ENCODE results near the gene VPS33A.
"Not testable (repeated sequence)": the region's sequence is repeated elsewhere in the genome, so short reads cannot be mapped to it uniquely, and the experiment has no call there.

Gene VPS33A

DNA sequence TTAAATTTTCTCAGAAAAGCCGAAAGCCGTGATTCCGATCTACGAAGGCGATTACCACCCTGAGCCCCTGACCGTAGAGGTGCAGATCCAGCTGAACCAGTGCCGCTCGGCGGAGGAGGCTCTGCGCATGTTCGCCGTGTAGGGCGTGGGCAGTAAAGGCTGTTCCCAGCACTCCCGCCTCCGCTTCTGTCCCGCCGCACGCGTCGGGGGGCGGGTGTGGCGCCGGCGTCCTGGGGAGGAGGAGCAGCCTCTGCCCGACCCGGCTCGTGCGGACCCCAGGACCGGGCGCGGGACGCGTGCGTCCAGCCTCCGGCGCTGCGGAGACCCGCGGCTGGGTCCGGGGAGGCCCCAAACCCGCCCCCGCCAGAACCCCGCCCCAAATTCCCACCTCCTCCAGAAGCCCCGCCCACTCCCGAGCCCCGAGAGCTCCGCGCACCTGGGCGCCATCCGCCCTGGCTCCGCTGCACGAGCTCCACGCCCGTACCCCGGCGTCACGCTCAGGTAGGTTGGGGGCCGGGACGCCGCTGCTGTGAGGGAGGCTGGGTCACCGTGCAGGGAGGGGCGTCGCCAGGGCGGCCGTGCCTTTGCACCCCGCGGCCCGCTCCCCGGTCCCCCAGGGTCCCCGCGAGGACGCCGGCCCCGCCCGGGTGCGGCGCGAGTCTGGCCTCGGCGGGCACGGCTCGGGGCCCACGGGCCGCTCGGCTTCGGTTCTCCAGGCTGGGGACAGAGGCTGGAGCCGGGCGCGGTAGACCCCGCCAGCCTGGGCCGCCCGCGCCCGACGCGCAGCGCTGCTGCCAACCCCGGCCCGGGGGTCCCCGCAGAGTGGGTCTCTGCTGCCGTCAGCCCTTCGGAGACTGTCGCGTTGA is 62.8 kb downstream of the VPS33A start, which contains the start of gene B3GNT4:
B3GNT4 (plus strand) TSS at position 409 of the 866 bp plus-strand sequence. CDS start 910 bp downstream, outside the sequence.
- DNase-seq = peak; percentile 37

DNA sequence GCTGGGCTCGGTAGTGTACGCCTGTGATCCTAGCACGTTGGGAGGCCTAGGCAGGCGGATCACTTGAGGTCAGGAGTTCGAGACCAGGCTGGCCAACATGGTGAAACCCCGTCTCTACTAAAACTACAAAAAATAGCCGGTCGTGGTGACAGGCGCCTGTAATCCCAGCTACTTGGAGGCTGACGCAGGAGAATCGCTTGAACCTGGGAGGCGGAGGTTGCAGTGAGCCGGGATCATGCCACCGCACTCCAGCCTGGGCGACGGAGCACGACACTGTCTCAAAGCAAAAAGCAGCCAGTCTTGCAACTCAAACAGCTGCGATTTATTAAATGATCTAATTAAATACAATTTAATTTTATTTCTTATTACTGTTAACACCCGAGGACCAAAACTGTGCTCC is 63.5 kb downstream of the VPS33A start:
- DNase-seq = not testable (repeated sequence)

DNA sequence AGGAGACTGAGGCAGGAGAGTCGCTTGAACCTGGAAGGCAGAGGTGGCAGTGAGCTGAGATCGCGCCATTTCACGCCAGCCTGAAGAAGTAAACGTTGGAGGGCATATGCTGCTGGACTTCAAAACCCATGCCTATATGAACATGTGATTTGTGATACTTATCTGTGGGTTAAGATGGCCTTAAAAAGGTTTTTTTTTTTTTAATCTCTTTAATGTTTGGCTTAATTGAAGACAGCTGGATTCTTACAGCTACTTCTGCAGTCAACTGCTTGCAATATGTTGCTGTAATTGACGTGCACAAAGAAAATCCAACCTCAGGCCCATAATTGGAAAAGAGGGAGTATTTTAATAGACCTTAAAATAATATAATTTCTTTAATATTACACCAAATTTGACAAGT is 64.3 kb downstream of the VPS33A start:
- DNase-seq = no peak

DNA sequence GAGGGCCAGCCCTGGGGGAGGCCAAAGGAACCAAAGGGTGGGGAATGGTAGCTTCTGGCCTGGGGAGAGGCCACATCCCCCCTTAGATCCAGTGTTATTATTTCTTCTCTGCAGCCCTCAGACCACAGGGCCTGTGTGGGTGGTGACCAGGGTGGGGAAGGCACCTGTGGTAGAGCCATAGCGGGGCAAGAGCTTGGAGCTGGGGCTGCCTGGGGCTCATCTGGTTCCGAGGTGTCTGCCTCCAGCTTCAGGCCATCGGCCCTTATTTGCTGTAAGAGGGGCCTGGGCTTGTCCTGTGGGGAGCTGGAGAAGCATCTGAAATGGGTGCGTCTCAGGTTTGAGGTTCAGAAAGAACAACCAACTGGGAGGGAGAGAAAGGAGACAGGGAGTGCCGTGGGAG is 64.9 kb downstream of the VPS33A start:
- DNase-seq = no peak

DNA sequence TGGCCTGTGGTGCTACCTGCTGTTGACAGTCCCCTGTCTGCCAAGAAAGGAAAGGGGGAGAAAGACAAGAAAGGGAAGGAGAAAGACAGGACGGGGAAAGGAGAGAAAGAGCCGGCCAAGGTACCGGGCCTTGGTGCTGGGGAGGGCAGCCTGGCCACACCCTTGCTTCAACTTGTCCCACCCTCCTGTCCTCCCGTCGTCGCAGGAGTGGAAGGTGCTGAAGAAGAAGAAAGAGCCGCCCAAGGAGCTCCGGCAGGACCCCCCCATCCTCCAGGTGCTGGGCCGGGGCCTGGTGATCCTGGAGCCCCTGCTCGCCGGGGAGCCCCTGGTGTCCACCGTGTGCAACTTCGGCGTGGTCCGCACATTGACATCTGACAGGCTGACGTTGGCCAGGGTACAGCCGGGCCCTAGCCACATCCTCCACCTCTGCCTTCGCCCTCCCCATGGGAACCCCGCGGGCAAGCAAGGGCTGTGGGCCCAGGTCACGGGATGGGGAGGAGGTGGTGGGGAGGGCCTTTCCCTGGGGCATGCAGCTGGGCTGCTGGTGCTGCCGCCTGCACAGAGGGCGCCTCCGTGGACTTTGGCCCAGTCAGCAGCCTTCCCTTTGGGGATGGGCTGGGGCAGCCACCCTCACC is 65.6 kb downstream of the VPS33A start:
- DNase-seq = no peak

DNA sequence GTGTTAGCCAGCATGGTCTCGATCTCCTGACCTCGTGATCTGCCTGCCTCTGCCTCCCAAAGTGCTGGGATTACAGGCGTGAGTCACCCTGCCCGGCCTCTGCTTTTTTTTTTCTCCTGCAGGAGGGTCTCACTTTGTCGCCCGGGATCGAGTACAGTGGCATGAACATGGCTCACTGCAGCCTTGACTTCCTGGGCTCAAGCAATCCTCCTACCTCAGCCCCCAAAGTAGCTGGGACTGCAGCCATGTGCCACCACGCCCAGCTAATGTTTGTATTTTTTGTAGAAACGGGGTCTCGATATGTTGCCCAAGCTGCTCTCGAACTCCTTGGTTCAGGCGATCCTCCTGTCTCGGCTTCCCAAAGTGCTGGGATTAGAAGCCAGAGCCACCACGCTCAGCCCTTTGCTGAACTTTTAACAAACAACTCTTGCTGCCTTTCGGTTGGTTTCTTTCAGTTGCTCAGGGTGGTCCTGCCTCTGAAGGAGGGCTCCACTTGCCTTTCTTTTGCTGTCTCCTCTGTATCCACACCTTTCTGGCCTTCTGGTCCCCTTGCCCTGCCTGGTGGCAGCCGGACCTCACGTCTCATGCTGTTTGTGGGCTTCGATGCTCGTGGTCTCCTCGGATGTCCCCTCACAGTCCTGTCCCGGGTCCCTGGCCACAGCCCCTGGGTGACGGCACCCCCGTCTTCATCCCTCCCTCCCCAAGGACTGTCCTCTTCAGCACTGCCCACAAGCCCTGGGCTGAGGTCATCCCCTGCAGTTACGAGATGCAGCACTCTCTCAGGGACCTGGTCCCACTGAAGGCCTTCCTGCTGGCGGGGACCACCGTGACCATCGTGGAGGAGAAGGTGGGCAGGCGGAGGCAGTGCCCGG is 66.6 kb downstream of the VPS33A start:
- DNase-seq = no peak

DNA sequence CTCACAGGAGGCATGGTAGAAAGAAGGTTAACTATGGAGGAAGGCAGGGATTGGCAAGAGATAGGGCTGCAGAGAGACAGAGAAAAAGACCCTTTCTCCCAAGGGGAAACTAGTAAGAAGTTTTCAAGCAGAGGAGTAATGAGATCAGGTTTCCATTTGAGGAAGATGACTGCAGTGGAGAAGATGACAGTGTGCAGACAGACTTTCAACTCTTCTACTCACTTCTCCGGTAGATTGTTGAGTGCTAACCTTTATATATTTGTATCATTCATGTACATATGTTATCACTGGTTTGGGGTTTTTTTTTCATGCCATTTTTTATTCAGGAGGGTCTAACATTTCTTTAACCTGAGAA is 68.7 kb downstream of the VPS33A start:
- peak; percentile 21 for DNase-seq

DNA sequence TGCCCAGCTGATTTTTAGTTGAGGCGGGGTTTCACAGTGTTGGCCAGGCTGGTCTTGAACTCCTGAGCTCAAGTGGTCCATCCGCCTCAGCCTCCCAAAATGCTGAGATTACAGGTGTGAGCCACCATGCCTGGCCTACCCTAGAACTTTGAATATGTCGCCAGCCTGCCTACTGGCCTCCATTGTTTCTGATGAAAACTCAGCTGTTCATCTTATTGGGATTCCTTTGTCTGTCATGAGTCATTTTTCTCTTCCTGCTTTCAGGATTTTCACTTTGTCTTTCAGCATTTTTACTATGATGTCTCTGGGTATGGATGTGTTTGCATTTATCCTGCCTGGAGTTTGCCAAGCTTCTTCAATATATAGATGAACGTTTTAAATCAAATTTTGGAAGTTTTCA is 70.9 kb downstream of the VPS33A start:
- DNase-seq = no peak

DNA sequence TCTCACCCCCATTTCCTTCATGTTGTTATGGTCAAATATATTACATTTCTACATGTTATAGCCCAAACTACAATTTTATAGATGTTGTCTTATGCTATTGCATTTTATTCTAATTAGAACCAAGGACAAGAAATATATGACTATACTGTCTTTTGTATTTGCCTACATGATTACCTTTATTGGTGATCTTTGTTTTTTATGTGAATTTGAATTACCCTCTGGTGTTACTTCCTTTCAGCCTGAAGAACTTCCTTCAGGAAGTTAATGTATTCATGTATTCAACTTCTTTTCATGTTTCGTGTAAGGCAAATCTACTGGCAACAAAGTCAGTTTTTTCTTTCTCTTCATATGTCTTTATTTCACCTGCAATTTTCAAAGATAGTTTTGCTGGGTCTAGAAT is 71.5 kb downstream of the VPS33A start:
- no peak for DNase-seq

DNA sequence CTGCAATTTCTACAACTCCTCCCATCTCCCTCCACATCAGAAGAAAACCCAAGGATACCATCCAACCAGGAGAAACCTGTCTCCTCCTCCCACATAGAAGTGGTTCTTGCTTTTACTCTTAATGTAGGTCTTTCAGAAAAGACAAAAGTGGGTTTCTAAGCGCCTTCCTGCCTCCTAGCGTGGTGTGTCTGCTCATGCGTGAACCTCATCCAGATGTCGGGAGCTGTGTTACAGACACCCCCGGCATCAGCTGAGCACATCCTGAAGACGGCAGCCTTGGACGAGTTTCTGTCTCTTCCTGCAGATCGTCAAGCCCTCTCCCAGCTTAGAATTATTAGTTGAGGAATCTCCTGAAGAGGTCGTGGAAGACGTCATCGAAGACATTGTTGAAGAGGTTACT is 73.9 kb downstream of the VPS33A start:
- DNase-seq = no peak

DNA sequence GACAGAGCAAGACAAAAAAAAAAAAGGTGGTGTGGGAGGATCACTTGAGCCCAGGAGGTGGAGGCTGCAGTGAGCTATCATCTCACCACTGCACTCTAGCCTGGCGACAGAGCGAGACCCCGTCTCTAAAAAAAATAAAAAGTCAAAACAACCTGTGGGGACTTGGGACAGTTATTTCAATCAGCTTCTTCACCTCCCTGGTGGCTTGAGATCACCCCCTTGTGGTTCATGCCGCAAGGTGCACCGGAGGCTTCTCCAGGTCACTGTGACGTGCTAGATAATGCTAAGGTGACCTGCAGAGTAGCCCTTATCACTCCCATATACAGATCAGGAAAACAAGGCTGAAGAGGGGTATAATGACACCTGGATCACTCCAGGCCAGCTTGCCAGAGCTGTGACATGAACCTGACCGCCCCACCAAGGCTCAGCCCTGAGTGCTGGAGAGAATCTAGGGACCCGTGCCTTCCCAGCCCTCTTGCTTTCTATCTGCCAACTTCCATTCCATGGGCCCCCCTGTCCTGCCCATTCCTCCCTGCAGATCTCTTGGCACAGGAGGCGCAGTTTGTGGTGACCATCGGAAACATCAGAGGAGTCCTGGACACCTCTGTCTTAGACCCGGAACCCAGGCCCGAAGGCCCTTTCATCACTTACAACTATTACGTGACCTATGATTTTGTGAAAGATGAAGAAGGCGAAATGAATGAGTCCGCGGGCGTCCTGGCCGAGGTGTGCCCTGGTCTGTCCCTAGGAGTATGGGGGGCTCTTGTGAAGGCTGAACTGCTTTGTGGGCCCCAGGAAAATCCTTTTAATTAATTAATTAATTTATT is 75.2 kb downstream of the VPS33A start:
- DNase-seq = peak; percentile 40

DNA sequence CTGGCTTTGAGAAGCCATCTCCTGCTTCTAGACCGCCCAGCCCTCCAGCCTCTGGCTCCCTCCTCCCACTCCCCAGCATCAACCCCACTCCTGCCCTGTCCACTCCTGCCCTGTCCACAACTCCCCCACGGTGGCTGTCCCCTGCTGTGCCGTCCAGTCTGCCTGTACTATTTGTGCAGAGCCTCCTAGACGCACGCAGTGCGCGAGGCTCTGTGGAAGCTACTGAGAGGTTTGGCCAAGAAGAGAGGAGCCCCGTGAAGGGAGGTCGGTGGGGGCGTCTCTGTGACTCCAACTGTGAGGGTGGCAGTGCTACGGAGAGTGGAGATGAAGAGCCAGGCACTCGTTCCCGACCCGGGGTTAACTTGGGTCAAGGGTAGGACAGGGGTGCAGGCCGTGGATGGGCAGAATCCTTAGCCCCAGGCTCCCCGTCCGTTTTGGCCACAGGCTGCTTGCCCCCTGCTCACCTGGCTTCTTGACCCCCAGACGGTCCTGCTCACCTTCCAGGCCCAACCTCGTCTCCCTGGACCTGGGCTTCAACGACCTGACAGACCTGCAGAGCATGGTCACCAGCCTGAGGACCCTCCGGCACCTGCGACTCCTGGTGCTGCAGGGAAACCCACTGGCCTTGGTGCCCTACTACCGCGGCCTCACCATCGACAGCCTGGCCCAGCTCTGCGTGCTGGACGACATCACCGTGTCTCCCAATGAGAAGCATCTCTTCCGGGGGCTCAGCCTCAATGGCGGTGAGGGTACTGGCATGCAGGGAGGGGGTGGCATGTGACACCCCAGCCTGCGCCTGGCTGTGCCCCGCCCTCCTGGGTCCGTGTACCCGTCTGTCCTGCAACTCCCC is 76.4 kb downstream of the VPS33A start:
- no peak for DNase-seq

DNA sequence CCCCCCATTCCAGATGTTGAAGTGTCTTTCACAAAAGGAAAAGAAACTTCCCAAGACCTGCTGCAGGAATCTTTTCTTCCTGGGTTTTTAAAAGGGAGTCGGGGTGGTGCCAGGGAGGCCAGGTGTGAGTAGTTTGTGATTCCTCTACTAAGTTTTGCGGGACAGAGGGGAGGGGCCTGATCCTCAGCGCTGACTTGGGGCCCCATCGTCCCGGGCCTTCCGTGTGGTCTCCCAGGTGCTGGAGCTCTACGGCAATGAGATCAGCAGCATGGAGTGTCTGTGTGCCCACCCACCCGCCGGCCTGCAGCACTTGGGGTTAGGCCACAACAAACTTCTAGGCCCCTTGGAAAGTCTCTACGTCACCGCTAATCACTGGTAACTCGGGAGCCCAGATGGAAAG is 78.8 kb downstream of the VPS33A start:
- DNase-seq = no peak

DNA sequence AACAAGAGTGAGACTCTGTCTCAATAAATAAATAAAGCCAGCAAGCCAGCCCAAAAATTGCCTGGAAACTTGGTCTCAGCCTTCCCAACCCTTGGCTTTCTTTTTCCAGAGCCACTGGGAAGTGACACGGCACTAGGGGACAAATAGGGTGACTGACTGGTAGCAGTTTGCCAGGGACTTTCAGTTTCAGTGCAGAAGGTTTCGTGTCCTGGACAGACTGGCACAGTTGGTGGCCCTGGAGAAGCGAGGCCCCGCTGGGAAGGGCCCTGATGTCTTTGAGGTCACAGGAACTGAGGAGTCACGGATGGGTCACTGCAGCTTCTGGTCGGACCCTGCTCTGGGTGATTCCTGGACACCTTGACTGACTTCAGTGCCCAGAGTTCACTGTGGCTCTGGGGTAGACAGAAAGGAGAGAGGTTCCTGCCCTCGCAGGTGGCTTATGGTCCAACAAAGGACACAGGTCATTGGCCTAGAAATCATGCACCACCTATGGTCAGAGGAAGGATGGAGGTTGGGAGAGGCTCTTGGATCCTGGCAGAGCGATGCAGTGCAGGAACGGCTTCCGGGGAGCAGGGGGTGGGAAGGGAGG is 80.7 kb downstream of the VPS33A start:
- no peak for DNase-seq

DNA sequence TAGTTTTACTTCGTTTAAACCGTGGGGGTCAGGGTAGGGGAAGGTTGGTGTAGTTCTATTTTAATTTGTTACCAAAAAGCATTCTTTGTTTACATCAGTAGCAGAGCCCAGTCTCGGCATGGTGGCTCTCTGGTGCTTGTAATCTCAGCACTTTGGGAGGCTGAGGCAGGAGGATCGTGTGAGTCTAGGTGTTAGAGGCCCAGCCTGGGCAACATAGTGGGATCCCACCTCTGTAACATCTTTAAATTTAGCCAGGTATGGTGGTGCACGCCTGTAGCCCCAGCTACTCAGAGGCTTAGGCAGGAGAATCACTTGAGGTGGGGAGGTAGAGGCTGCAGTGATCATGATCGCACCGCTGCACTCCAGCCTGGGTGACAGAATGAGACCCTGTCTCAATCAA is 81.2 kb downstream of the VPS33A start:
- DNase-seq = no peak

DNA sequence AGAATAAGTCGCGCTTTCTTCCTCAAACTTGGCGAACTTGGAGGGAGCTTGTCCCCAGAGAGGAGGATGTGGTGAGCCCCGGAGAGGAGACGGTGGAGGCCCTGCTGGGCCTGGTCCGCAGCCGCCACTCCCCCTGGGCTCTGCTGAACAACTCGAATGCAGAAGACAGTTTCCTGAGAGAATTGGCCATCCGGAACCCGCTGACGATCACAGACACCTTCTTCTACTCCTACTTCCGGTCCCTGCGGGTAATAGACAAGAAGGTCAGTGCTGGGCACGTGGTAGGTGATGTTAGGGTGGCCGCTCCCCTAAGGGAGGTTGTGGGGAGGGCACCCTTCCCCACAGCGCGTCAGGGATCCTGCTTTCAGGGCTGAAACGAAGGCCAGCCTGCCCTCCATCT is 81.8 kb downstream of the VPS33A start:
- DNase-seq = no peak

DNA sequence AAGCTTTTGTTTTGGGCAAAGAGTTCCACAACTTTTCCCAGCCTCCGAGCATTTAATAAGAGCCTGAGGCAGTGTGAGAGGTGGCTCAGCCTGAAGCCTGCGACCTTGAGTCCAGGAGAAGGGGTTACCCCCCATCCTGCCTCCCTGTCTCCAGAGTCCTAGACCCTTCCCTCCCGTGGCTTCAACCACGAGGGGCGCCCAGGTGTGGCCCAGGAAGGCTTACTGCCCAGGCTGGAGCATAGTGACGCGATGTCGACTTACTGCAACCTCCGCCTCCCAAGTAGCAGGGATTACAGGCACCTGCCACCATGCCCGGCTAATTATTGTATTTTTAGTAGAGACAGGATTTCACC is 82.7 kb downstream of the VPS33A start:
- no peak for DNase-seq

DNA sequence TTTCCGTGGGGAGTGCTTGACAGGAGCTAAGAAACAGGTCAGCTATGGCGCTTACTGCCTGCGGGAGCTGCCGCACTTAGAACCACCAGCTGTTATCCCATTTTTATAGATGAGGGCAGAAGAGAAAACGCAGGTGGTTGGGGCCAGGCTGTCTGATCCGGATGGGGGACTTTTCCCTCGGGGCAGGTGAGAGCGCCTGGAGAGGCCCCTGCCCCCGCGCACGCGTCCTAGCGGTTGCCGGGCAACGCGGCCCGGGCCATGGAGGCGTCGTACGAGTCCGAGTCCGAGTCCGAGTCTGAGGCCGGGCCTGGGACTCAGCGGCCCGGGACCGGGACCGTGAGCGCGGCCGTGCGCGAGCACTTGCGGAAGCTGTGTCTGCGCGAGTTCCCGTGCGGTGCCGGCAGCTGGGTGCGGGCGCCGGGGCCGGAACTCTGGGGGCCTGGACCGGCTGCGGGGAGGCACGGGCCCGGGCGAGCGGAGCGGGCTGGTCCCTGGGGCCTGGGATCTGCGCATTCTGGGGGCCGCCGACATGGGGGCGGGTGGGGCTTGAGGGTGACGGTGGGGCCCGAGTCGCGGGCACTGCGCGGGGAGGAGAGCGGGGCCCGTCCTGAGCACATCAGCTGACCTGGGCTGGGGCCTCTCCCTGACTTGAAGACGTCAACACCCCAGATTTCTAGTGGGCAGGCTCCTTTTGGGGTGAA is 83.3 kb downstream of the VPS33A start, which contains the start of gene LRRC43:
LRRC43 (plus strand) TSS at position 237 of the 701 bp plus-strand sequence; CDS start at position 259, 22 bp downstream.
- DNase-seq = no peak
